ENCODE measurements around the gene ARHGAP15. TPM values are rescaled to one million over a fixed set of nuclear protein-coding genes. Genes with fewer than 3 reads are reported as not detected.

The ARHGAP15 gene
- total RNA-seq, 1 experiment from 2014 or later: 0.42 TPM

GRCh38 chr2:143548032-143548431, 418.8 kb downstream of the ARHGAP15 start:
- DNase-seq (ENCODE audit: low read depth, low spot score): no peak
- H3K36me3 ChIP-seq (ENCODE audit: control insufficient read depth in 1 of 2, insufficient read depth in 2 of 2, low read length in 2 of 2): no peaks in the 10 kb centered on the region
- no peak overlapping the region for H3K4me3 ChIP-seq (replicated peaks in 1 of 2; ENCODE audit: low read depth in 1 of 2, low read length in 2 of 2)
- RAD21 ChIA-PET (ENCODE audit: low non-redundant PET in 1 of 2, low total read pairs in 2 of 2, uncharacterized antibody in 2 of 2, unreplicated experiment in 2 of 2): no interaction called here
- H4K20me1 ChIP-seq (ENCODE audit: insufficient read depth): no peaks in the 10 kb centered on the region
- ATAC-seq: no peak
- no peaks in the 10 kb centered on the region for H3K9me3 ChIP-seq (ENCODE audit: control insufficient read depth in 1 of 2, insufficient read depth in 1 of 2, low read depth in 1 of 2, low read length in 2 of 2)
- intact Hi-C loops (cut with micrococcal nuclease): no loop called here
- H2AFZ ChIP-seq (ENCODE audit: low read depth, low read length, poor library complexity, severe bottlenecking): no peak overlapping the region
- no peaks in the 10 kb centered on the region for H3K27me3 ChIP-seq (ENCODE audit: insufficient read depth, low read length)
- no peak overlapping the region for H3K27ac ChIP-seq (ENCODE audit: low read depth, low read length)
- no peaks in the 10 kb centered on the region for H3K79me2 ChIP-seq (ENCODE audit: insufficient read depth, low read length)
- H3K9me2 ChIP-seq (ENCODE audit: insufficient read depth): no peaks in the 10 kb centered on the region
- POLR2A ChIA-PET: no interaction called here
- TF ChIP-seq EZH2 (IDR thresholded peaks at IDR 0.05) (no peak), EGR1 (IDR thresholded peaks at IDR 0.05; ENCODE audit: low read depth) (no peak), POLR2A (IDR thresholded peaks at IDR 0.05; ENCODE audit: borderline replicate concordance, extremely low read depth, insufficient read depth, insufficient read length) (no peak), POLR2AphosphoS5 (IDR thresholded peaks at IDR 0.05; ENCODE audit: low read depth, low read length) (no peak), ZNF274 (IDR thresholded peaks at IDR 0.05; ENCODE audit: low read depth, low read length) (no peak), FOSL1 (IDR thresholded peaks at IDR 0.05; ENCODE audit: low read depth) (no peak), SP1 (IDR thresholded peaks at IDR 0.05; ENCODE audit: low read depth) (no peak), SIN3A (IDR thresholded peaks at IDR 0.05; ENCODE audit: low read depth) (no peak), EZH2phosphoT487 (IDR thresholded peaks at IDR 0.05; ENCODE audit: borderline replicate concordance) (no peak), CBX3 (IDR thresholded peaks at IDR 0.05; ENCODE audit: low read depth) (no peak), MAX (IDR thresholded peaks at IDR 0.05) (no peak), JUND (IDR thresholded peaks at IDR 0.05) (no peak), YY1 (IDR thresholded peaks at IDR 0.05; ENCODE audit: extremely low read depth, insufficient replicate concordance, low read depth, low read length) (no peak), ELF1 (IDR thresholded peaks at IDR 0.05; ENCODE audit: borderline replicate concordance, low read depth) (no peak), CTCF (IDR thresholded peaks at IDR 0.05 in 2 of 3, conservative IDR thresholded peaks at IDR 0.05 in 1 of 3; ENCODE audit: borderline replicate concordance in 1 of 3, insufficient read depth in 1 of 3, low read depth in 2 of 3, low read length in 2 of 3) (no peak), TCF7L2 (IDR thresholded peaks at IDR 0.05; ENCODE audit: borderline replicate concordance, extremely low read depth, insufficient read depth, insufficient read length) (no peak), SRF (IDR thresholded peaks at IDR 0.05; ENCODE audit: low read depth) (no peak), ZFX (IDR thresholded peaks at IDR 0.05) (no peak), ZBTB33 (IDR thresholded peaks at IDR 0.05; ENCODE audit: extremely low read depth, insufficient replicate concordance, low read length) (no peak), RAD21 (IDR thresholded peaks at IDR 0.05; ENCODE audit: low read depth) (no peak)
- BruUV-seq (replicated peaks): no TSS peak
- no peak overlapping the region for H3K4me2 ChIP-seq (ENCODE audit: low read length)
- CTCF ChIA-PET: no interaction called here
- H3K9ac ChIP-seq (ENCODE audit: low read length): no peak overlapping the region
- no peaks in the 10 kb centered on the region for H3K4me1 ChIP-seq (ENCODE audit: control insufficient read depth in 1 of 2, insufficient read depth in 2 of 2, low read length in 2 of 2)
